ENCODE measurements around the gene ZMYND8.

ZMYND8 gene

GRCh38 chr20:47311967-47312681 is 44.4 kb downstream of the ZMYND8 start:
- no peak for TF ChIP-seq SIN3A (IDR thresholded peaks at IDR 0.05; ENCODE audit: borderline replicate concordance, insufficient read depth, low read length)
- no peak for TF ChIP-seq REST (IDR thresholded peaks at IDR 0.05; ENCODE audit: insufficient read depth in 1 of 2, low read depth in 2 of 2, low read length in 2 of 2)
- TF ChIP-seq POLR2AphosphoS5 (IDR thresholded peaks at IDR 0.05; ENCODE audit: low read depth, low read length): no peak
- no peak for TF ChIP-seq TAF1 (IDR thresholded peaks at IDR 0.05; ENCODE audit: borderline replicate concordance, insufficient read depth, low read length)
- no peak for TF ChIP-seq FOXP2 (optimal IDR thresholded peaks at IDR 0.05; ENCODE audit: borderline replicate concordance, extremely low read depth, extremely low read length, insufficient read depth)

DNA sequence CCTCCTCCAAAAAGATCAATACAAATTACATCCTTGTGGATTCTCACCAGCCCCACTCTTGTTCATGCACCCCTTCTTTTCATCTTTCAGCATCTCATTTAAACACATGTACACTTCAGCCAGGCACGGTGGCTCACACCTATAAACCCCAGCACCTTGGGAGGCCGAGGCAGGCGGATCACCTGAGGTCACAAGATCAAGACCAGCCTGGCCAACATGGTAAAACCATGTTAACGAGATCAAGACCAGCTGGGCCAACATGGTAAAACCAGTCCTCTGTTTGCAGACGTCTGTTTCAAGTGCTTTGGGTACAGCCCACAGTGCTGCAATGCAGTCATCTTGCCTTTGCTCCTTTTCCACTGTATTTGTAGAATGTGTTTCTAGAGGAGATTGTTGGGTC is 45.3 kb downstream of the ZMYND8 start:
- TF ChIP-seq POLR2AphosphoS5 (IDR thresholded peaks at IDR 0.05; ENCODE audit: low read depth, low read length) (no peak), TAF1 (IDR thresholded peaks at IDR 0.05; ENCODE audit: borderline replicate concordance, insufficient read depth, low read length) (no peak), REST (IDR thresholded peaks at IDR 0.05; ENCODE audit: insufficient read depth in 1 of 2, low read depth in 2 of 2, low read length in 2 of 2) (no peak), FOXP2 (optimal IDR thresholded peaks at IDR 0.05; ENCODE audit: borderline replicate concordance, extremely low read depth, extremely low read length, insufficient read depth) (no peak), SIN3A (IDR thresholded peaks at IDR 0.05; ENCODE audit: borderline replicate concordance, insufficient read depth, low read length) (no peak)

- TF ChIP-seq REST (IDR thresholded peaks at IDR 0.05; ENCODE audit: insufficient read depth in 1 of 2, low read depth in 2 of 2, low read length in 2 of 2) (no peak), TAF1 (IDR thresholded peaks at IDR 0.05; ENCODE audit: borderline replicate concordance, insufficient read depth, low read length) (no peak), SIN3A (IDR thresholded peaks at IDR 0.05; ENCODE audit: borderline replicate concordance, insufficient read depth, low read length) (no peak), POLR2AphosphoS5 (IDR thresholded peaks at IDR 0.05; ENCODE audit: low read depth, low read length) (no peak), FOXP2 (optimal IDR thresholded peaks at IDR 0.05; ENCODE audit: borderline replicate concordance, extremely low read depth, extremely low read length, insufficient read depth) (no peak)
These were observed 45.8 kb downstream of the ZMYND8 start for GRCh38 chr20:47310729-47311128.

DNA sequence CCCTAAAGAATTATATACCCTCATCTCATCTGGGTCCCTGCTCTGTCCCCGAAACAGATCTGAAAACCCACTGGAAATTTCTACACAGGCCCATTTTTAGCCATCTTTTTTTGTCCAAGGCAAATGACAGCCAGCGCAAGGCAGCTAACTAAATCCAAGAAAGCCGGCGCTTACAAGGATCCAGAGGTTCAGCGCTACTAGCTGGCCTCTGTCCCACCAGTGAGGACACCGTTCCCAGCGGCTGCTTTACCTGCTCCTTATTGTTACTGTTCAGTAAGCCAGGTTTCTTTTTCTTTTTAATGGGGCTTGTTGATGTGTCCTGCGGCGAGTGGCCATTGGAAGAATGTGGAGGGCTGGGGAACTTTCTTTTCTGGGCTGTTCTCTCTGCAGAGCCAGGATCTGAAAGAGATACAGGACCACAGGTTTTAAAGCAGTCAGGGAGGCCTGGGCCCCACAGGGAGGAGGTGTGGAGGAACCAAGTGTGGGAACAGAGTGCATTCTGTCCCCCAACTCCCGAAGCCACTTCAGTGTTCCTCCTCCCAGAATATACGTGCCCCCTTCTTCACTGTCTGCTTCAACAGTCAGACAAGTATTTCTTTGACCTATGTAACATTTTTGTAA is 46.6 kb downstream of the ZMYND8 start:
- TF ChIP-seq TAF1 (IDR thresholded peaks at IDR 0.05; ENCODE audit: borderline replicate concordance, insufficient read depth, low read length) (no peak), FOXP2 (optimal IDR thresholded peaks at IDR 0.05; ENCODE audit: borderline replicate concordance, extremely low read depth, extremely low read length, insufficient read depth) (no peak), SIN3A (IDR thresholded peaks at IDR 0.05; ENCODE audit: borderline replicate concordance, insufficient read depth, low read length) (no peak), POLR2AphosphoS5 (IDR thresholded peaks at IDR 0.05; ENCODE audit: low read depth, low read length) (no peak), REST (IDR thresholded peaks at IDR 0.05; ENCODE audit: insufficient read depth in 1 of 2, low read depth in 2 of 2, low read length in 2 of 2) (no peak)

Data from PFSK-1 (cell line).